HEK293 (cell line): ENCODE measurements around the gene PIGS.

Experiments used
- ATF2 ChIP-seq: fragments of 450-650 bp; formaldehyde crosslinking; IDR thresholded peaks from 2 replicates; pipeline ENCODE4 v1.5.1; 2016; ENCODE audit warnings: missing biosample characterization, missing genetic modification characterization, low read depth
- GLI4 ChIP-seq: fragments of 450-650 bp; formaldehyde crosslinking; IDR thresholded peaks from 2 replicates; pipeline ENCODE4 v1.5.1; 2016; ENCODE audit warnings: missing biosample characterization, missing genetic modification characterization
- INSM2 ChIP-seq: fragments of 450-650 bp; formaldehyde crosslinking; IDR thresholded peaks from 2 replicates; pipeline ENCODE4 v1.5.1; 2016; ENCODE audit warnings: missing biosample characterization, missing genetic modification characterization
- KLF10 ChIP-seq: fragments of 450-650 bp; IDR thresholded peaks from 2 replicates; pipeline ENCODE4 v1.5.1; 2018; ENCODE audit warnings: missing biosample characterization, mild to moderate bottlenecking, missing genetic modification characterization
- TRIM28 ChIP-seq: IDR thresholded peaks from 2 replicates; pipeline ENCODE4 v1.6.1; 2011; ENCODE audit warnings: low read length, control low read depth, borderline replicate concordance
- YY1 ChIP-seq: fragments of 450-650 bp; formaldehyde crosslinking; IDR thresholded peaks from 2 replicates; pipeline ENCODE4 v1.5.1; 2018; ENCODE audit warnings: missing biosample characterization, missing genetic modification characterization
- YY2 ChIP-seq: fragments of 450-650 bp; formaldehyde crosslinking; IDR thresholded peaks from 2 replicates; pipeline ENCODE4 v1.5.1; 2016; ENCODE audit warnings: missing biosample characterization, missing genetic modification characterization
- ZBTB1 ChIP-seq: fragments of 450-650 bp; formaldehyde crosslinking; IDR thresholded peaks from 2 replicates; pipeline ENCODE4 v1.5.1; 2016; ENCODE audit warnings: missing biosample characterization, missing genetic modification characterization
- ZBTB20 ChIP-seq: fragments of 450-650 bp; formaldehyde crosslinking; IDR thresholded peaks from 2 replicates; pipeline ENCODE4 v1.5.1; 2016; ENCODE audit warnings: missing biosample characterization, missing genetic modification characterization
- ZBTB48 ChIP-seq: fragments of 450-650 bp; formaldehyde crosslinking; IDR thresholded peaks from 2 replicates; pipeline ENCODE4 v1.5.1; 2016; ENCODE audit warnings: missing biosample characterization, missing genetic modification characterization
- ZFHX2 ChIP-seq: fragments of 450-650 bp; formaldehyde crosslinking; conservative IDR thresholded peaks from 2 replicates; pipeline ENCODE4 v1.5.1; 2016; ENCODE audit warnings: missing biosample characterization, missing genetic modification characterization
- ZFP37 ChIP-seq: fragments of 450-650 bp; formaldehyde crosslinking; IDR thresholded peaks from 2 replicates; pipeline ENCODE4 v1.5.1; 2016; ENCODE audit warnings: missing biosample characterization, missing genetic modification characterization
- ZNF221 ChIP-seq: fragments of 450-650 bp; formaldehyde crosslinking; IDR thresholded peaks from 2 replicates; pipeline ENCODE4 v1.5.1; 2017; ENCODE audit warnings: missing biosample characterization, missing genetic modification characterization, borderline replicate concordance
- ZNF341 ChIP-seq: fragments of 450-650 bp; formaldehyde crosslinking; IDR thresholded peaks from 2 replicates; pipeline ENCODE4; 2016; ENCODE audit warnings: low read depth, missing biosample characterization, missing genetic modification characterization
- ZNF362 ChIP-seq: fragments of 450-650 bp; formaldehyde crosslinking; IDR thresholded peaks from 2 replicates; pipeline ENCODE4 v1.5.1; 2016; ENCODE audit warnings: missing biosample characterization, missing genetic modification characterization
- ZNF394 ChIP-seq: fragments of 450-650 bp; formaldehyde crosslinking; IDR thresholded peaks from 2 replicates; pipeline ENCODE4 v1.5.1; 2016; ENCODE audit warnings: missing biosample characterization, missing genetic modification characterization, mild to moderate bottlenecking, moderate library complexity, borderline replicate concordance
- ZNF398 ChIP-seq: fragments of 450-650 bp; formaldehyde crosslinking; IDR thresholded peaks from 2 replicates; pipeline ENCODE4 v1.5.1; 2017; ENCODE audit warnings: missing biosample characterization, missing genetic modification characterization
- ZNF510 ChIP-seq: fragments of 450-650 bp; formaldehyde crosslinking; IDR thresholded peaks from 2 replicates; pipeline ENCODE4 v1.5.1; 2018; ENCODE audit warnings: mild to moderate bottlenecking, missing genetic modification characterization, missing biosample characterization; ENCODE audit not compliant: insufficient replicate concordance
- ZNF513 ChIP-seq: fragments of 450-650 bp; IDR thresholded peaks from 2 replicates; pipeline ENCODE4 v1.5.1; 2018; ENCODE audit warnings: missing biosample characterization, missing genetic modification characterization
- ZNF600 ChIP-seq: fragments of 450-650 bp; formaldehyde crosslinking; IDR thresholded peaks from 2 replicates; pipeline ENCODE4 v1.5.1; 2016; ENCODE audit warnings: missing biosample characterization, missing genetic modification characterization
- ZNF610 ChIP-seq: fragments of 450-650 bp; formaldehyde crosslinking; IDR thresholded peaks from 2 replicates; pipeline ENCODE4 v1.5.1; 2016; ENCODE audit warnings: missing biosample characterization, missing genetic modification characterization, borderline replicate concordance
- ZNF629 ChIP-seq: fragments of 450-650 bp; formaldehyde crosslinking; IDR thresholded peaks from 2 replicates; pipeline ENCODE4 v1.5.1; 2017; ENCODE audit warnings: missing biosample characterization, missing genetic modification characterization
- ZNF639 ChIP-seq: fragments of 450-650 bp; formaldehyde crosslinking; IDR thresholded peaks from 2 replicates; pipeline ENCODE4 v1.5.1; 2016; ENCODE audit warnings: missing biosample characterization, missing genetic modification characterization
- ZNF660 ChIP-seq: fragments of 450-650 bp; IDR thresholded peaks from 2 replicates; pipeline ENCODE4 v1.5.1; 2018; ENCODE audit warnings: missing biosample characterization, mild to moderate bottlenecking, missing genetic modification characterization
- ZNF692 ChIP-seq: fragments of 450-650 bp; formaldehyde crosslinking; IDR thresholded peaks from 2 replicates; pipeline ENCODE4 v1.5.1; 2016; ENCODE audit warnings: missing biosample characterization, missing genetic modification characterization
- ZNF701 ChIP-seq: fragments of 450-650 bp; formaldehyde crosslinking; IDR thresholded peaks from 2 replicates; pipeline ENCODE4 v1.5.1; 2016; ENCODE audit warnings: missing biosample characterization, missing genetic modification characterization
- ZNF76 ChIP-seq: fragments of 450-650 bp; formaldehyde crosslinking; IDR thresholded peaks from 2 replicates; pipeline ENCODE4; 2016; ENCODE audit warnings: low read depth, missing biosample characterization, missing genetic modification characterization, borderline replicate concordance

PIGS gene

GRCh38 chr17:28599311-28600184 is 28.2 kb upstream of the PIGS start (continued):
- TF ChIP-seq TRIM28 (peak; percentile 59; the same call in 1 of the 2 replicates), ZBTB48 (peak; percentile 70), ZNF692 (tag by site-specific recombination) (peak; percentile 95), ZNF610 (tag by site-specific recombination) (0 out of 2 replicates have a peak, but pooled peaks have one; percentile 40), ZNF510 (tag by site-specific recombination) (no peak), ZNF629 (tag by site-specific recombination) (peak; percentile 92), ZNF221 (tag by site-specific recombination) (no peak), ZNF639 (tag by site-specific recombination) (peak; percentile 65; the same call in 1 of the 2 replicates), YY1 (tag by site-specific recombination) (no peak), ZNF513 (tag by site-specific recombination) (0 out of 2 replicates have a peak, but pooled peaks have one; percentile 2), ZNF600 (tag by site-specific recombination) (0 out of 2 replicates have a peak, but pooled peaks have one; percentile 63), INSM2 (no peak), KLF10 (tag by site-specific recombination) (0 out of 2 replicates have a peak, but pooled peaks have one; percentile 13), ZNF660 (tag by site-specific recombination) (peak; percentile 100), ZNF701 (tag by site-specific recombination) (no peak), ZNF76 (tag by site-specific recombination) (no peak), ZFP37 (0 out of 2 replicates have a peak, but pooled peaks have one; percentile 39), ZFHX2 (peak; percentile 63; the same call in 1 of the 2 replicates), ZBTB20 (tag by site-specific recombination) (peak; percentile 43; the same call in 1 of the 2 replicates), ZNF341 (peak; percentile 21), ZNF362 (tag by site-specific recombination) (no peak), ZNF394 (tag by site-specific recombination) (peak; percentile 39; the same call in 1 of the 2 replicates), ZNF398 (0 out of 2 replicates have a peak, but pooled peaks have one; percentile 10), ZBTB1 (tag by site-specific recombination) (0 out of 2 replicates have a peak, but pooled peaks have one; percentile 6), YY2 (tag by site-specific recombination) (no peak), GLI4 (tag by site-specific recombination) (0 out of 2 replicates have a peak, but pooled peaks have one; percentile 15), ATF2 (tag by site-specific recombination) (0 out of 2 replicates have a peak, but pooled peaks have one; percentile 2)
